ENCODE results near the gene RBMY1E. TPM values are rescaled to one million over a fixed set of nuclear protein-coding genes. Genes with fewer than 3 reads are reported as not detected.
"Not testable (repeated sequence)": the region's sequence is repeated elsewhere in the genome, so short reads cannot be mapped to it uniquely, and the experiment has no call there.

Gene RBMY1E
- total RNA-seq (2014; rRNA removed; shearing (Covaris generic)), result not detected in 2 replicates
- polyA plus RNA-seq (2014; cell fraction: nucleus; rRNA removed), result not detected in 2 replicates

DNA sequence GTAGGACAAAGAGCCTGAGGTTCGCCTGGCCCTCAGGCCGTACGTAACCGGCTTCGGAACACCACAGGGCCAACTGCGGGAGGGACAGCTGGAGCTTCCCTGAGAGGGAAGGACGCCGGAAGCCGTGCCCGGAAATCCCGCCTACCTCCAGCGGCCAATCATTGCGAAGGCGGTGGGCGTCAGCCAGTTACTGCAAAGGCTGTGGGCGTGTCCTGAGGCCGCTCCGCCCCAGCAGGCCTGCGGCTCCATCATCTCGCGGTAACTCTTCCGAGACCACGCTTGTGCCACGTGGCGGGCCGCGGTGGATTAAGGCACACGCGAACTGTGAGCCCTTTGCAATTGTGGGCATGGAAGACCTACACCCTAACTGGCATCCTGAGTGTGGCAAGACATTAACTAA is at the start of gene RBMY1E:
Gene RBMY1E (minus strand): TSS at position 101 of the 400 bp plus-strand sequence. CDS start 1,978 bp downstream, outside the sequence.
- DNase-seq (ENCODE audit: extremely low read depth, low read depth), result not testable (repeated sequence)

DNA sequence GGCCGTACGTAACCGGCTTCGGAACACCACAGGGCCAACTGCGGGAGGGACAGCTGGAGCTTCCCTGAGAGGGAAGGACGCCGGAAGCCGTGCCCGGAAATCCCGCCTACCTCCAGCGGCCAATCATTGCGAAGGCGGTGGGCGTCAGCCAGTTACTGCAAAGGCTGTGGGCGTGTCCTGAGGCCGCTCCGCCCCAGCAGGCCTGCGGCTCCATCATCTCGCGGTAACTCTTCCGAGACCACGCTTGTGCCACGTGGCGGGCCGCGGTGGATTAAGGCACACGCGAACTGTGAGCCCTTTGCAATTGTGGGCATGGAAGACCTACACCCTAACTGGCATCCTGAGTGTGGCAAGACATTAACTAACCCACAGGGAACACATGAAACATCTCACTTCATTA is 23.4 kb downstream of the RBMY1E start, which contains the start of gene RBMY1D:
Gene RBMY1D (minus strand): TSS at position 101 of the 400 bp plus-strand sequence. CDS start 2,013 bp downstream, outside the sequence.
- not testable (repeated sequence) for DNase-seq (ENCODE audit: extremely low read depth, low read depth)

DNA sequence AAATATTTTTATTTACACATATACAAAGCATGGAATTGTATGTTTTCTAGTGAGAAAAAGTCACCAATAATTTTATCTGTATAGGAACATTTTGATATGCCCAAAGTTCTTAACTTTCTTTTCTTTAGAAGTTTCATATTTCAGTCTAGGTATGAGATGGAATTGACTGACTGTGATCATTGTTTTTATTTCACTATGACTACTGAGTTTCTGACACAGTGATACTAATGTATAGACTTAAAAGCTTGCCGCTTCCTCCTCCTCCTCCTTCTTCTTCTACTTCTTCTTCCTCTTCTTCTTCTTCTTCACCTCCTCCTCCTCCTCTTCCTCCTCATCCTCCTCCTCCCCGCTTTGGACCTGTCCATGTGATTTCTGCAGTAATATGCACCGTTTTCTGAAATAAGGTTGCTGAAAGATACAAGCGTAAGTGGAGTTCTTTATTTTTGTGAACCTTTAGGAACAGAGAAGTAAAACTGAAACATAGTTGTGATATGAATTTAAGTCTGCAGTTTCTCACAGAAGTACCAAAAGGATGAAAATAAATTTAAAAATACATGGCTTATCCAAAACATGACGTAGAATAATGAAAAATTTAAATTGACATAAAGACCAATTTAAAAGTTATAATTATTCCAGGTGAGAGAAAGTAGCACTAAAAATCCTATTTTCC is 48.3 kb downstream of the RBMY1E start:
- DNase-seq (ENCODE audit: extremely low read depth, low read depth), result not testable (repeated sequence)

Other genes with a start within 250 kb of the RBMY1E start
- not detected in 2 replicates for gene RBMY1D, start 23.5 kb downstream of the RBMY1E start, total RNA-seq (2014; rRNA removed; shearing (Covaris generic))